PC-9 (cell line): Measurements from ENCODE around the gene BAIAP2L2. TPM values are rescaled to one million over a fixed set of nuclear protein-coding genes. Genes with fewer than 3 reads are reported as not detected.
"Not testable (repeated sequence)": the region's sequence is repeated elsewhere in the genome, so short reads cannot be mapped to it uniquely, and the experiment has no call there.

Experiments
- BruUV-seq: library from RNA; stranded (reverse); fragments of 400-500 nt; replicated peaks from 2 replicates; lab custom pipeline; 2021; lab: Mats Ljungman, UMichigan
- CTCF ChIA-PET: fragments of 300-600 bp; sonication (Branson Sonifier 250); formaldehyde crosslinking; loops from one replicate; lab custom pipeline; 2022; ENCODE audit warnings: antibody characterized with exemption; lab: Charles Lee
- POLR2A ChIA-PET: fragments of 300-600 bp; sonication (Branson Sonifier 250); formaldehyde crosslinking; loops from one replicate; lab custom pipeline; 2022; ENCODE audit warnings: antibody characterized with exemption; ENCODE audit not compliant: unreplicated experiment; lab: Charles Lee
- DNase-seq, 2 experiments: peaks; one replicate each; pipeline versions ENCODE4 v3.0.0 to v3.0.0-alpha.2; 2015 to 2022; ENCODE audit warnings: mixed read lengths in 1 of 2
- H2AFZ ChIP-seq: fragments of 200-600 bp; sonication (generic); 2 replicates; pipeline ENCODE4 v1.8.1; 2017; ENCODE audit warnings: antibody characterized with exemption
- H3F3A ChIP-seq: fragments of 200-600 bp; sonication (generic); 2 replicates; pipeline ENCODE4 v1.8.1; 2017; ENCODE audit warnings: antibody characterized with exemption, mild to moderate bottlenecking, low read depth; ENCODE audit not compliant: insufficient read depth
- H3K27ac ChIP-seq: fragments of 200-600 bp; sonication (generic); 2 replicates; pipeline ENCODE4 v1.6.1; 2016; ENCODE audit warnings: mixed run types
- H3K27me3 ChIP-seq: fragments of 200-600 bp; sonication (generic); 2 replicates; pipeline ENCODE4 v1.6.1; 2016; ENCODE audit warnings: low read depth, mixed run types; ENCODE audit not compliant: insufficient read depth
- H3K36me3 ChIP-seq: fragments of 200-600 bp; sonication (generic); 2 replicates; pipeline ENCODE4 v1.6.1; 2016; ENCODE audit warnings: low read depth, mixed run types
- H3K4me1 ChIP-seq: fragments of 200-600 bp; sonication (generic); replicated peaks from 2 replicates; pipeline ENCODE4 v1.6.1; 2016; ENCODE audit warnings: mixed run types; ENCODE audit not compliant: insufficient read depth
- H3K4me2 ChIP-seq: fragments of 200-600 bp; sonication (generic); 2 replicates; pipeline ENCODE4 v1.6.1; 2017; ENCODE audit warnings: mixed run types
- H3K4me3 ChIP-seq: fragments of 200-600 bp; sonication (generic); 2 replicates; pipeline ENCODE4 v1.6.1; 2016; ENCODE audit warnings: mixed run types
- H3K79me2 ChIP-seq: fragments of 200-600 bp; sonication (generic); 2 replicates; pipeline ENCODE4 v1.6.1; 2017; ENCODE audit warnings: low read depth, mixed run types
- H3K9me2 ChIP-seq: fragments of 200-600 bp; sonication (generic); 2 replicates; pipeline ENCODE4 v1.8.1; 2017; ENCODE audit warnings: mild to moderate bottlenecking; ENCODE audit not compliant: insufficient read depth
- H3K9me3 ChIP-seq: fragments of 200-600 bp; sonication (generic); 2 replicates; pipeline ENCODE4 v1.8.1; 2016; ENCODE audit warnings: low read depth; ENCODE audit not compliant: insufficient read depth
- H4K20me1 ChIP-seq: fragments of 200-600 bp; sonication (generic); 2 replicates; pipeline ENCODE4 v1.8.1; 2017; ENCODE audit not compliant: insufficient read depth
- CTCF ChIP-seq: fragments of 200-600 bp; sonication (generic); conservative IDR thresholded peaks from 2 replicates; pipeline ENCODE4 v1.6.1; 2017; ENCODE audit warnings: mixed run types, antibody characterized with exemption, mild to moderate bottlenecking, moderate library complexity
- EZH2 ChIP-seq: fragments of 200-600 bp; sonication (generic); IDR thresholded peaks from 2 replicates; pipeline ENCODE4 v1.8.0; 2017; ENCODE audit warnings: antibody characterized with exemption, low read depth
- intact Hi-C: fragments of 100-400 bp; cut with micrococcal nuclease; formaldehyde crosslinking; loops from one replicate; pipeline ENCODE4 v1.10.0; 2022; ENCODE audit not compliant: unreplicated experiment
- total RNA-seq: library from RNA; stranded (reverse); gene quantifications from 2 replicates; pipeline ENCODE4 v1.2.3, GENCODE V29; 2021

BAIAP2L2 gene
- total RNA-seq, 1 experiment from 2014 or later: 7.1 TPM

GRCh38 chr22:38118182-38118581, 7.7 kb upstream of the BAIAP2L2 start:
- H3K27me3 ChIP-seq: no peaks in the 10 kb centered on the region
- ChIA-PET POLR2A (no interaction called here), CTCF (no interaction called here)
- H3K4me3 ChIP-seq: no peak overlapping the region
- no peaks in the 10 kb centered on the region for H3K9me2 ChIP-seq
- no peak for DNase-seq
- no peak overlapping the region for H2AFZ ChIP-seq
- no TSS peak for BruUV-seq
- H3K36me3 ChIP-seq: no peaks in the 10 kb centered on the region
- H3K79me2 ChIP-seq: no peaks in the 10 kb centered on the region
- no peaks in the 10 kb centered on the region for H3K9me3 ChIP-seq
- no peaks in the 10 kb centered on the region for H3K4me1 ChIP-seq
- H3K4me2 ChIP-seq: no peak overlapping the region
- H3F3A ChIP-seq: no peaks in the 10 kb centered on the region
- intact Hi-C loops: no loop called here
- TF ChIP-seq CTCF: no peak
- TF ChIP-seq EZH2: no peak
- H4K20me1 ChIP-seq: no peaks in the 10 kb centered on the region
- no peak overlapping the region for H3K27ac ChIP-seq

- POLR2A ChIA-PET, H2AFZ ChIP-seq, DNase-seq: not testable (repeated sequence)
Observed at GRCh38 chr22:38117556-38117955, 7.1 kb upstream of the BAIAP2L2 start.

GRCh38 chr22:38115423-38116205, 5.1 kb upstream of the BAIAP2L2 start:
- no peaks in the 10 kb centered on the region for H3K9me3 ChIP-seq
- no peaks in the 10 kb centered on the region for H3K27me3 ChIP-seq
- H3K9me2 ChIP-seq: no peaks in the 10 kb centered on the region
- intact Hi-C loops: loop anchor here (2.0 kb wide), 1 partner anchor 87 kb away; no protein-coding TSS in a partner anchor
- no TSS peak for BruUV-seq
- no peak overlapping the region for H3K4me3 ChIP-seq
- H3K4me1 ChIP-seq: peaks cover 9% of the 10 kb centered on the region
- CTCF ChIA-PET: no interaction called here
- no peak overlapping the region for H3K4me2 ChIP-seq
- no peak overlapping the region for H2AFZ ChIP-seq
- H3K27ac ChIP-seq: no peak overlapping the region
- no peaks in the 10 kb centered on the region for H3K36me3 ChIP-seq
- H3F3A ChIP-seq: peaks cover 5% of the 10 kb centered on the region
- H3K79me2 ChIP-seq: no peaks in the 10 kb centered on the region
- no peaks in the 10 kb centered on the region for H4K20me1 ChIP-seq
- POLR2A ChIA-PET: no interaction called here
- no peak for DNase-seq
- no peak for TF ChIP-seq EZH2
- TF ChIP-seq CTCF: no peak

More at GRCh38 chr22:38117556-38117955, 7.1 kb upstream of the BAIAP2L2 start:
- H3K4me2 ChIP-seq, H3K27ac ChIP-seq, H3K27me3 ChIP-seq, H3K79me2 ChIP-seq, H4K20me1 ChIP-seq, H3K9me3 ChIP-seq, intact Hi-C loops, H3K36me3 ChIP-seq, H3K4me3 ChIP-seq, H3K9me2 ChIP-seq, CTCF ChIA-PET, H3K4me1 ChIP-seq, H3F3A ChIP-seq, BruUV-seq: not testable (repeated sequence)
